GM13977 (cell line): ENCODE measurements around the gene CYB5RL.

Source experiments
- DNase-seq: peaks from one replicate; pipeline ENCODE4 v3.0.0; 2012; ENCODE audit warnings: low spot score
- in situ Hi-C: fragments of 300-500 bp; cut with MboI; formaldehyde crosslinking; loops from one replicate; pipeline ENCODE4 v1.12.0; 2022; ENCODE audit warnings: low sequenced_read_pairs, low pct_unique_long_range_greater_than_20kb, mixed read lengths, inconsistent platforms; ENCODE audit not compliant: unreplicated experiment
- TF ChIP-seq, protein P1 (sequence below): IDR thresholded peaks from 2 replicates; pipeline ENCODE4 v1.5.1; 2012; ENCODE audit warnings: mild to moderate bottlenecking, control low read depth; ENCODE audit not compliant: insufficient read depth; ENCODE audit errors: extremely low read depth, missing control alignments

Gene CYB5RL

DNA sequence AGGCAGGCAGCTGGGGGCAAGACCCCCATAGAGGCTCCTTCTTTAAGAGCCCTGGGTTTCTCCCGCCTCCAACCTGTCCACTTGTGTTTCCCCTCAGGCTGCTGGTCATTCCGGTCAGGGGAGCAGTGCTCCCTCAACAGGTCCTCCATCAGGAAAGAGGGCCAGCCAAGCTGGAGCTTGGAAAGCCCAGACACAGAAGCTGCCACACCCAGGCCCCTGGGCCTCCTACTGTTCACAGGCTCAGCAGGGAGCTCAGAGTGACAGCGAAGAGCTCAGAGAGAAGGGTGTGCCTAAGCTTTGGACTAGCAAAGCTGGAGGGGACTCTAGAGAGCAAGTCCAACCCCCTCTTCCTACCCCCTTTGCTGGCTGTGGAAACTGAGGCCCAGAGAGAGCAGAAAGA is 36.8 kb downstream of the CYB5RL start:
- DNase-seq: no peak
- in situ Hi-C loops: no loop called here
- TF ChIP-seq, protein P1, sequence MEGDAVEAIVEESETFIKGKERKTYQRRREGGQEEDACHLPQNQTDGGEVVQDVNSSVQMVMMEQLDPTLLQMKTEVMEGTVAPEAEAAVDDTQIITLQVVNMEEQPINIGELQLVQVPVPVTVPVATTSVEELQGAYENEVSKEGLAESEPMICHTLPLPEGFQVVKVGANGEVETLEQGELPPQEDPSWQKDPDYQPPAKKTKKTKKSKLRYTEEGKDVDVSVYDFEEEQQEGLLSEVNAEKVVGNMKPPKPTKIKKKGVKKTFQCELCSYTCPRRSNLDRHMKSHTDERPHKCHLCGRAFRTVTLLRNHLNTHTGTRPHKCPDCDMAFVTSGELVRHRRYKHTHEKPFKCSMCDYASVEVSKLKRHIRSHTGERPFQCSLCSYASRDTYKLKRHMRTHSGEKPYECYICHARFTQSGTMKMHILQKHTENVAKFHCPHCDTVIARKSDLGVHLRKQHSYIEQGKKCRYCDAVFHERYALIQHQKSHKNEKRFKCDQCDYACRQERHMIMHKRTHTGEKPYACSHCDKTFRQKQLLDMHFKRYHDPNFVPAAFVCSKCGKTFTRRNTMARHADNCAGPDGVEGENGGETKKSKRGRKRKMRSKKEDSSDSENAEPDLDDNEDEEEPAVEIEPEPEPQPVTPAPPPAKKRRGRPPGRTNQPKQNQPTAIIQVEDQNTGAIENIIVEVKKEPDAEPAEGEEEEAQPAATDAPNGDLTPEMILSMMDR: no peak

DNA sequence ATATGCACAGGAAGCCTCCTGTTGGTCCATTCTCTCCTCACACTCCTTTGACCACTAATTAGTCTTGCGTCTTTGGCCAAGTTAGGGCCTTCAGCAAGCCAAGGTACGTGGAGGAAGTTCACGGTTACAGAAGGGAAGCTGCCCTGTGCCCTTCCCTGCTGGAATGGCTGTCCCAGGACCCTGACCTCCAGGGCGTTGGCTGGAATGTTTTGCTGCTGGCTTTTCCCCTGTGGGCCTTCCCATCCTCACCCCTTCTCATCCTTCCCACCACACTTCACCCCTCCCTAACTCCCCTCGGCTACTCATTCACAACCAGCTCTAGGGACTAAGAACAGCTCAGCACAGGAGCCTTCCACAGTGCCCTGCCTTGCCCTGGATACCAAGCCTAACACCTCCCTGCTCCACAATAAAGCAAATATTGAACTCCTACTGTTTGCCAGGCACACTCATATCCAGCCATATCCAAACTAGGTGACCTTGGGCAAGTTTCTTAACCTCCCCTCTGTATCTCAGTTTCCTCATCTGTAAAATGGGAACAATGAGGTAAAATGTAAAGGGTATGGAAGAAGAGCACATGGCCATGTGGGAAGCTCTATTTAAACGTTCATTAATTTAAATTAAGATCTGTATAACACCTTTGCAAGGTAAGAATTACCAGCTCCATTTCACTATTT is 38.2 kb downstream of the CYB5RL start:
- no peak for DNase-seq
- in situ Hi-C loops: no loop called here
- TF ChIP-seq, protein P1: no peak

DNA sequence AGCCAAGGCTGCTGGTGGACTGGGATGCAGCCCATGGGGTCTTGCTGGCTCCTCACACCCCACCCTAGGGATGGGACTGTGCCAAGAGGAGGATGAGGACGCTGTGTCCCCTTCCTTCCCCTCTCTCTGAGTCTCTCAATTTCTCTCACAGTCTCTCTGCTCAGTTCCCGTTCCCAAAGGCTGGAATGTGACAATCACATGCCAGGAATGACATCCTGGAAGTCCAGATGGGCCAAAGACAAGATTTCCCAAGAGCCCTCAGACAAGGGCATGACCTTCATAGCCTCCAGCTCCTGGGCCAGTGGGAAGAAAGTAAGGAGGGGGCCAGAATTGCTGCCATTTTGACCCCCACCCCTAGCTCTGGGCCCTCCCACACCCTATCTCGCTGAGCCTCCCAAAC is 39.5 kb downstream of the CYB5RL start:
- TF ChIP-seq, protein P1: no peak
- in situ Hi-C loops: no loop called here

DNA sequence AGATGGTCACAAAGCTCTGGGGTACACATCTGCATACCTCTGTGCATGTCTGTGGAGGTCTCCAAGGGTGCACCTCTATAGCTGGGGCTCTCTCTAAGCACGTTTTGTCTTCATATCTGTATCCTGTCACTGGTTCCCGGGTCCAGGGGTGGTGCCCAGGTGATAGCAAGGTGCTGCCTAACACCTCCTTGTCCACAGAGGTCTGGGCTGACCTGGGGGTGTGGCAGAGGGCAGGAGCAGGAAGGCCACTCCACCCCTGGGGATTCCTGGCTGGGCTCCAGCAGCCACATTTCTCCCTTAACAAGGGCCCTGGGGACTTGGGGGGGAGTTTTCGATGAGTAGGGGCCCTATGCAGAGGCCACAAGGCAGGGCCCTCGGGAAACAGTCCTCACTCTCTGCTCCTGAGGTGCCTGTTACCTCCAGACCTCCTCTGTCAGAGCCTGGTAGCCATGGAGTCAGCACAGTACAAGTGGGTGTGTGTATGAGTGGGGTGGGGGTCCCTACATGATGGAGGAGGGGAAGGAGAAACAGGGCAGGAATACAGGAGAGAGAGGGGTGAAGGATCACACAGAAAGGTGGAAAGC is 40.0 kb downstream of the CYB5RL start:
- in situ Hi-C loops: no loop called here
- TF ChIP-seq, protein P1: no peak
- no peak for DNase-seq

More for the DNA sequence above, 39.5 kb downstream of the CYB5RL start:
- no peak for DNase-seq

DNA sequence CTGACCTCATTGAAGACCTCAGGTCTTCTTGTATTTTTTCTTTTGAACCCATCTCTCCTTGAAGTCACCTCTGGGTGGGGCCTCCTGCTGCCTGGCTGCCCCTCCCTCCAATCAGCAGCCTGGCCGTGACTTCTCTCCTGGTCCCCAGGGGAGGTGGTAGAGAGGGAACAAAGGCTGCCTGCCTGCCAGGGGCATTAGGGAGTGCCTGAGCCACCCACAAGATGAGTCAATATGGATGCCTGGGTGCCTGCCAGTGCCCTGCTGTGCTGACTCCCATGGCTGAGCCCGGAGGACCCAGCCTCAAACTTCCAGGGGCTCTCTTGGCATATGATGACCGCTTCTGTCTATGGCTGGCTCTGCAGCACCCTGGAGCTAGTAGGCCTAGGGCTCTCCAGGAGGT is 41.8 kb downstream of the CYB5RL start:
- TF ChIP-seq, protein P1: no peak
- in situ Hi-C loops: no loop called here
- DNase-seq: no peak

DNA sequence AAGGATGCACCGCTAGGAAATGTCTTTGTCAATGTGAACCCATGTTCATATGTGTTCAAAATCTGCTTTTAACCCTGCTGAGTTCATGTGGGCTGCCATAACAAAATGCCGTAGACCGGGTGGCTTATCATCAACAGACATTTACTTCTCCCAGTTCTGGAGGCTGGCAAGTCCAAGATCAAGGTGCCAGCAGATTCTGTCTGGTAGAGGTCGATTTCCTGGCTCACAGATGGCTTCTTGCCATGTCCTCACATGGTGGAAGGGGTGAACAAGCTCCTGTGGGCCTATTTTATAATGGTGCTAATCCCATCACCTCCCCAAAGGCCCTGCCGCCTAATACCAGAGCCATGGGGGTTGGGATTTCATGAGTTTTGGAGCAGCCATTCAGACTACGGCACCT is 42.4 kb downstream of the CYB5RL start:
- DNase-seq: no peak
- TF ChIP-seq, protein P1: no peak
- in situ Hi-C loops: no loop called here

DNA sequence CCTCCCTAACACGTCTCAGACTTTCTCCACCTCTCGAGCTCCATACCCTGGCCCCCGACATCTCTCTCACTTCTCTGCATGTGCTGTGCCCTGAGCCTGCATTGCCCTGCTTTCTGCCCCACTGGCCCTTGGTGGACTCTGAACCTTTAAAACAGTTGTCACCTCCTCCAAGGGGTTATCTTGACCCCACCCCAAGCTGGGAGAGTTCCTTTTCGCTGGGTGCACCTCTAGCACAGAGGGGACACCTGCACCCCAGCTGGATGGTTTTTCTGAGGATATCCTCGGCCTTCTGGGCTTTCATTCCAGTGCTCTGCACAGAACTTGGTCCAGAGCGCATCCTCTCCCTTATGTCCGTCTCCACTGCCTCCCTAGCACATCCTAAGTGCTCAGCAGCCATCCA is 42.8 kb downstream of the CYB5RL start:
- TF ChIP-seq, protein P1: no peak
- in situ Hi-C loops: no loop called here
- no peak for DNase-seq
